ENCODE measurements around the gene JMJD8.

- TF ChIP-seq CTCF (IDR thresholded peaks at IDR 0.05) (no peak), POLR2A (IDR thresholded peaks at IDR 0.05) (no peak)
These were observed 6.6 kb downstream of the JMJD8 start for GRCh38 chr16:677316-678190.
